Upper lobe of right lung (tissue), 1 donor: ENCODE data around the gene GTF3C2. TPM values are rescaled to one million over a fixed set of nuclear protein-coding genes. Genes with fewer than 3 reads are reported as not detected.

Source experiments
- ATAC-seq: fragments of 200-7000 bp; cut with Tn5 transposase; one replicate; pipeline ENCODE4 v1.9.1; 2020; ENCODE audit warnings: mild to moderate bottlenecking, moderate library complexity
- DNase-seq: peaks from one replicate; pipeline ENCODE4 v3.0.0-alpha.2; 2020
- H3K27ac ChIP-seq: fragments of 200-600 bp; one replicate; pipeline ENCODE4 v1.8.0; 2022
- H3K27me3 ChIP-seq: fragments of 200-600 bp; one replicate; pipeline ENCODE4 v1.8.0; 2022; ENCODE audit warnings: mild to moderate bottlenecking
- H3K36me3 ChIP-seq: fragments of 200-600 bp; one replicate; pipeline ENCODE4 v1.8.0; 2022
- H3K4me1 ChIP-seq: fragments of 200-600 bp; one replicate; pipeline ENCODE4 v1.8.0; 2022
- H3K4me3 ChIP-seq: fragments of 200-600 bp; one replicate; pipeline ENCODE4 v1.8.0; 2022; ENCODE audit warnings: mild to moderate bottlenecking
- H3K9me3 ChIP-seq: fragments of 200-600 bp; one replicate; pipeline ENCODE4 v1.8.0; 2022
- intact Hi-C: fragments of 100-400 bp; cut with DNase I; formaldehyde crosslinking; loops from one replicate; pipeline ENCODE4 v1.11.0; 2022
- total RNA-seq: library from RNA; stranded (reverse); fragmentation: NEBNext Ultra II Directional; extraction: Animal tissue kit (Norgen Biotek cat#: 25700); gene quantifications from one replicate; pipeline ENCODE4 v1.2.1, GENCODE V29; 2021
- TF ChIP-seq, protein P1 (sequence below): fragments of 200-600 bp; IDR thresholded peaks from one replicate; pipeline ENCODE4 v1.8.0; 2022; ENCODE audit warnings: antibody characterized with exemption
- donor health status: DM: no; HTN: yes; CAD: no; lungs with severe emphysema.

GTF3C2 gene
- total RNA-seq, 1 donor from 2014 or later = 54.4 TPM

DNA sequence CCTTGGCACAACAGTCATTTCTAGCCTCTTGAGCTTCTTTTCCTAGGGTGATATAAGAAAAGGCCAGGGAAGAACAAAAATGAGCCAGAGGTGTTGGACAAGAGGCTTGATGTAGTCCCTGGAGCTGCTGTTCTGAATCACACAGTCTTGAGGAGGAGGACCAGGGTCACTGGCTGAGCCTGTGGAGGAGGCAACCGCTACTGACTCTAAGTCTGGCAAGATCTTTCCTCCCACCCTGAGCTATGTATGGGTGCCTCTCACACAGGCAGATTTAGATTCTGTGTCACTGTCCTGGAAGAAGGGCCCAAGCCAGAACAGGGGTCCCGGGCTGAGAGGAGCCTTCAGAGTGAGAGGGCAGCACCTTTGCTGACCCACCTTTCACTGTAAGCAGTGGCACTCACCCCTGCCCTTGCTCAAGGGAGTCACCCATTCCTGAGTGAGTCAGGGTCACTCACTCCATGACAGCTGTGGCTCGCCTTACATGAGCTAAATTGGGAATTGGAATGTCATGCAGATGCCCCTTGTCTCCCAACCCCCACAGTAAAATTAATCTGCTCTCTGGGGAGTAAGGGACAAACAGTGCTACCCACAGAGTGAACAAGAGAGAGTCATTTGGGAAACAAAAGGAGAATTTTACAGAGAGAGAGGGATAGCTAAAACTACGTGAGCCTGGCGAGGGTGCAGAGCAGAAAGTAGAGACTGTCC is 74.6 kb downstream of the GTF3C2 start, which contains the start of gene TRIM54:
TRIM54 (plus strand) TSS at position 575 of the 705 bp plus-strand sequence. CDS start 303 bp downstream, outside the sequence.
- Histone ChIP-seq H3K9me3 (no peaks in the 10 kb centered on the region), H3K27me3 (peaks cover 5% of the 10 kb centered on the region)
- intact Hi-C loops = no loop called here

DNA sequence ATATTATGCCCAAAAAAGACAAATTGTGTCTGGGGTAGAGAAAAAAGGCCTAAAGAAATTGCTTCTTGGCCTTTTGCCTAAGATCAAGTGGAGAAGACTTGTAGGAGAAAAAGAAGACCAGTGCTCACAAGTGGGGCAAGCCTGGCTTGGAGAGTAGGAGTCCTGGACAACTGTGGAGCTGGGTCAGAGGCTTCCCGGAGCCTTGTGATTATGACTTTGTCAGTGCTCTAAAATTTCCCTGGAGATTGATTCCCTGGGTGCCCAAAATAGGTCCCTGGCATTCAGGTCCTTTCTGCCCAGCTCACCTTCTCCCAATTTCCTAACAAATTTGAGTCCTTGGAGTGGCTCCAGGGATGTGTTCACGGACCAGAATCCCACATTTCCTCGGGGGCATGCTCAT is 75.1 kb downstream of the GTF3C2 start:
- DNase-seq (no peak), ATAC-seq (no peak)
- intact Hi-C loops = no loop called here
- Histone ChIP-seq H3K9me3 (no peaks in the 10 kb centered on the region), H3K36me3 (no peaks in the 10 kb centered on the region), H3K4me1 (no peaks in the 10 kb centered on the region), H3K27me3 (peaks cover 5% of the 10 kb centered on the region), H3K27ac (no peak overlapping the region), H3K4me3 (no peak overlapping the region)
- TF ChIP-seq, protein P1, sequence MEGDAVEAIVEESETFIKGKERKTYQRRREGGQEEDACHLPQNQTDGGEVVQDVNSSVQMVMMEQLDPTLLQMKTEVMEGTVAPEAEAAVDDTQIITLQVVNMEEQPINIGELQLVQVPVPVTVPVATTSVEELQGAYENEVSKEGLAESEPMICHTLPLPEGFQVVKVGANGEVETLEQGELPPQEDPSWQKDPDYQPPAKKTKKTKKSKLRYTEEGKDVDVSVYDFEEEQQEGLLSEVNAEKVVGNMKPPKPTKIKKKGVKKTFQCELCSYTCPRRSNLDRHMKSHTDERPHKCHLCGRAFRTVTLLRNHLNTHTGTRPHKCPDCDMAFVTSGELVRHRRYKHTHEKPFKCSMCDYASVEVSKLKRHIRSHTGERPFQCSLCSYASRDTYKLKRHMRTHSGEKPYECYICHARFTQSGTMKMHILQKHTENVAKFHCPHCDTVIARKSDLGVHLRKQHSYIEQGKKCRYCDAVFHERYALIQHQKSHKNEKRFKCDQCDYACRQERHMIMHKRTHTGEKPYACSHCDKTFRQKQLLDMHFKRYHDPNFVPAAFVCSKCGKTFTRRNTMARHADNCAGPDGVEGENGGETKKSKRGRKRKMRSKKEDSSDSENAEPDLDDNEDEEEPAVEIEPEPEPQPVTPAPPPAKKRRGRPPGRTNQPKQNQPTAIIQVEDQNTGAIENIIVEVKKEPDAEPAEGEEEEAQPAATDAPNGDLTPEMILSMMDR = no peak

More for the DNA sequence above, 74.6 kb downstream of the GTF3C2 start, which contains the start of gene TRIM54:
- H3K4me3 ChIP-seq = no peak within 1 kb of the TSS
- ATAC-seq (no peak), DNase-seq (no peak)
- no peak within 1 kb of the TSS for H3K27ac ChIP-seq
- TF ChIP-seq, protein P1 = no peak
- H3K36me3 ChIP-seq = no peaks in the 10 kb centered on the region
- no peaks in the 10 kb centered on the region for H3K4me1 ChIP-seq

DNA sequence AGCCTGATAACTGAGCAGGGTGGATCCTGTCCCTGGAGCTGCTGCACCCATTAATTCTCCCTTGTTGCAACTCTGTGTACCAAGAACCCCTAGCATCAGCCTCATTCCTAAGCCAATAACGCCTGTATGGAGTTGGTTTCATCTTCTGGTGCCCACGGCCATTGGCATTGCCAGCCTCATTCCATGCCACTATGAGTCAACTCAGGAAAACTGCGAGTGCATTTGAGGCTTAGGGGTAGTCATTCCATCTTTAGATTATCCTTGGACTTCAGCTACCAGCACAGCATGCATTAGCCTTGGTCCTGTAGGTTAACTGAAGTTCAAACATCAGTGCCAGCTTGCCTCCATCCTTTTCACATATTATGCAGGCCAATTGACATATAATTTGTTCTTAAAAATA is 75.7 kb downstream of the GTF3C2 start:
- TF ChIP-seq, protein P1 = no peak
- Histone ChIP-seq H3K4me3 (no peak overlapping the region), H3K4me1 (no peaks in the 10 kb centered on the region), H3K27ac (no peak overlapping the region), H3K9me3 (no peaks in the 10 kb centered on the region), H3K36me3 (no peaks in the 10 kb centered on the region), H3K27me3 (peaks cover 5% of the 10 kb centered on the region)
- intact Hi-C loops = no loop called here
- no peak for ATAC-seq
- DNase-seq = no peak

DNA sequence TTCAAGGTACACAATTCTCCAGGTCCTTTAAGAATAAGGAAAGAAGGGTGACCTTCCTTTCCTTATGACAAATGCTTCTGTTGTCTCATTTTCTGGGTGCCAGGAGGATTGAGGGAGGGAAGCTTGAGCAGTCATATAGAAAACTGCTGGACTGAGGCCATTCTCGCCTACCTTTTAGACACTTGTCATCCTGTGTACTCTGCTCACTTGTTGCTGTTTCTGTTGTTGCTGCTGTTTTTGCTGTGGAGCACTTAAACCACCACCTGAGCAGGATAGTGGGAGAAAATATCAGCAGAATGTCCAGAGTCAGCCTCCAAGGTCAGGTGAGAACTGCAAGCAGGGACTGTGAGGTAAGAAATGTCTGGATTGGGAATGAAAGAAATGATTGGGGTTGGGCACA is 78.6 kb downstream of the GTF3C2 start:
- TF ChIP-seq, protein P1 = no peak
- Histone ChIP-seq H3K36me3 (no peaks in the 10 kb centered on the region), H3K4me3 (no peak overlapping the region), H3K4me1 (no peaks in the 10 kb centered on the region), H3K9me3 (no peaks in the 10 kb centered on the region), H3K27me3 (peaks cover 5% of the 10 kb centered on the region), H3K27ac (no peak overlapping the region)
- no peak for ATAC-seq
- DNase-seq = no peak
- intact Hi-C loops = no loop called here

Other genes starting within 250 kb of the GTF3C2 start
- gene CGREF1, start 237.6 kb downstream of the GTF3C2 start, total RNA-seq = 0.43 TPM
- gene ABHD1, start 232.9 kb downstream of the GTF3C2 start, total RNA-seq = 0.35 TPM
- 42.1 TPM for gene PREB, start 222.1 kb downstream of the GTF3C2 start, total RNA-seq
- not detected for gene PRR30, start 217.4 kb downstream of the GTF3C2 start, total RNA-seq
- gene TCF23, start 207.8 kb downstream of the GTF3C2 start, total RNA-seq = not detected
- 102 TPM for gene ATRAID, start 144.7 kb downstream of the GTF3C2 start, total RNA-seq
- gene SLC5A6, start 144.5 kb downstream of the GTF3C2 start, total RNA-seq = 24.5 TPM
- 27.1 TPM for gene CAD, start 139.4 kb downstream of the GTF3C2 start, total RNA-seq
- gene SLC30A3, start 93.7 kb downstream of the GTF3C2 start, total RNA-seq = 0.58 TPM
- not detected for gene DNAJC5G, start 81.3 kb downstream of the GTF3C2 start, total RNA-seq
- not detected for gene TRIM54, start 74.3 kb downstream of the GTF3C2 start, total RNA-seq
- 2.8 TPM for gene UCN, start 48.3 kb downstream of the GTF3C2 start, total RNA-seq
- 80.4 TPM for gene MPV17, start 33.7 kb downstream of the GTF3C2 start, total RNA-seq
- gene EIF2B4, start 13.6 kb upstream of the GTF3C2 start, total RNA-seq = 35.0 TPM
- 97.6 TPM for gene SNX17, start 13.9 kb upstream of the GTF3C2 start, total RNA-seq
- 14.2 TPM for gene ZNF513, start 24.0 kb upstream of the GTF3C2 start, total RNA-seq
- 51.8 TPM for gene PPM1G, start 52.8 kb upstream of the GTF3C2 start, total RNA-seq
- 75.8 TPM for gene NRBP1, start 71.9 kb upstream of the GTF3C2 start, total RNA-seq
- gene KRTCAP3, start 85.6 kb upstream of the GTF3C2 start, total RNA-seq = 22.5 TPM
- 19.2 TPM for gene IFT172, start 133.0 kb upstream of the GTF3C2 start, total RNA-seq
- gene FNDC4, start 138.4 kb upstream of the GTF3C2 start, total RNA-seq = 2.0 TPM
- not detected for gene GCKR, start 140.1 kb upstream of the GTF3C2 start, total RNA-seq
- 30.8 TPM for gene ZNF512, start 226.3 kb upstream of the GTF3C2 start, total RNA-seq